ENCODE results near the gene POU2F1.

GRCh38 chr1:167357305-167357704 lies 136.6 kb downstream of the POU2F1 start:
- TF ChIP-seq CTCF (IDR thresholded peaks at IDR 0.05), result no peak
- TF ChIP-seq POLR2A (IDR thresholded peaks at IDR 0.05), result no peak

Measured in ovary (tissue), 3 donors.